ENCODE measurements around the gene FKBP5.
"Not testable (repeated sequence)": the region's sequence is repeated elsewhere in the genome, so short reads cannot be mapped to it uniquely, and the experiment has no call there.

FKBP5 gene

DNA sequence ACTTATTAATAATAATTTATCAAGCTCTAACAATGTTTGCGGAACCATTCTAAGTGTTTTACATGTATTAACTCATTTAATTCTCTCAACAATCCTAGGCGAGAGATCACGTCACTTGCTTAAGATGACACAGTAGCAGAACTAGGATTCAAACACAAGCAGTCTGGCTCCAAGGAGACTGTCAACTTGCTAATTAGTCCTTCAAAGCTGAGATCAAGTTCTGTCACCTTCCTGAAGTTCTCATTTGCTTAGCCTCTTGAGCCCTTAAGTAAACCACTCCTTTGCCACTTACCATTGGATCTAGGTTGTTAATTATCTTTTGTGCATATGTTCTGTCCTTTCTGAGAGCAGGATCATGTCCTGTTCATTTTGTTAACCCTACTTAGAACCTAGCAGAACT is 14.1 kb downstream of the FKBP5 start:
- H4K20me1 ChIP-seq (ENCODE audit: insufficient read depth, low read length): no peaks in the 10 kb centered on the region
- H3K9me3 ChIP-seq (ENCODE audit: insufficient read depth, low read length, severe bottlenecking): no peaks in the 10 kb centered on the region
- no peak overlapping the region for H3K9ac ChIP-seq (ENCODE audit: low read depth, low read length)
- DNase-seq: no peak
- H3K4me2 ChIP-seq (ENCODE audit: insufficient read depth, low read length): no peak overlapping the region
- no peak overlapping the region for H3K27ac ChIP-seq (ENCODE audit: low read length)
- no peaks in the 10 kb centered on the region for H3K4me1 ChIP-seq (ENCODE audit: insufficient read depth, low read length)
- TF ChIP-seq, protein P1, sequence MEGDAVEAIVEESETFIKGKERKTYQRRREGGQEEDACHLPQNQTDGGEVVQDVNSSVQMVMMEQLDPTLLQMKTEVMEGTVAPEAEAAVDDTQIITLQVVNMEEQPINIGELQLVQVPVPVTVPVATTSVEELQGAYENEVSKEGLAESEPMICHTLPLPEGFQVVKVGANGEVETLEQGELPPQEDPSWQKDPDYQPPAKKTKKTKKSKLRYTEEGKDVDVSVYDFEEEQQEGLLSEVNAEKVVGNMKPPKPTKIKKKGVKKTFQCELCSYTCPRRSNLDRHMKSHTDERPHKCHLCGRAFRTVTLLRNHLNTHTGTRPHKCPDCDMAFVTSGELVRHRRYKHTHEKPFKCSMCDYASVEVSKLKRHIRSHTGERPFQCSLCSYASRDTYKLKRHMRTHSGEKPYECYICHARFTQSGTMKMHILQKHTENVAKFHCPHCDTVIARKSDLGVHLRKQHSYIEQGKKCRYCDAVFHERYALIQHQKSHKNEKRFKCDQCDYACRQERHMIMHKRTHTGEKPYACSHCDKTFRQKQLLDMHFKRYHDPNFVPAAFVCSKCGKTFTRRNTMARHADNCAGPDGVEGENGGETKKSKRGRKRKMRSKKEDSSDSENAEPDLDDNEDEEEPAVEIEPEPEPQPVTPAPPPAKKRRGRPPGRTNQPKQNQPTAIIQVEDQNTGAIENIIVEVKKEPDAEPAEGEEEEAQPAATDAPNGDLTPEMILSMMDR (IDR thresholded peaks at IDR 0.05; ENCODE audit: borderline replicate concordance, extremely low read depth, low read length, poor library complexity, severe bottlenecking): no peak
- TF ChIP-seq EZH2 (IDR thresholded peaks at IDR 0.05; ENCODE audit: borderline replicate concordance, low read depth, low read length, severe bottlenecking): no peak
- H2AFZ ChIP-seq (ENCODE audit: low read depth, low read length): no peak overlapping the region
- H3K79me2 ChIP-seq (ENCODE audit: insufficient read depth, low read length): no peaks in the 10 kb centered on the region
- ATAC-seq (ENCODE audit: insufficient read depth, low read depth): no peak
- no peak overlapping the region for H3K4me3 ChIP-seq (ENCODE audit: low read depth in 1 of 2, low read length in 2 of 2)
- peaks cover 25% of the 10 kb centered on the region for H3K27me3 ChIP-seq (ENCODE audit: insufficient read depth, low read length, poor library complexity)
- H3K36me3 ChIP-seq (ENCODE audit: insufficient read depth, low read length): no peaks in the 10 kb centered on the region

DNA sequence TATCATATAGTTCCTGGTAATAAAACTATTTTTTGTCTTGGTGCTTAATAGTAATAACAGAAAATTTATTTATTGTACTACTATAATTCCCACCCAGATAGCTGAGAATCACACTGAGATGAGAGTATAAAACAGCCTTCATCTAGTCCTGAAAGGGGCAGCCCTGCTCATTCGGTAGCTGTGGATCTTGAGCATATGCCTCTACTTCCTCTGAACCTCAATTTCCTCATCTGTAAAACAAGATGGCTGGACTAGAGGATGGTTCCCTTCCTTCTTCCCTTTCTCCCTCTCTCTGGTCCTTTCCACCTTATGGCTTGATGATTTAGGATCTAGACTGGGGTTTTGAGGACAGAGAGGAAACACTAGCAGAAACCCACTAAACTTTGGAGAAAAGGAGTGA is 15.0 kb downstream of the FKBP5 start:
- no peak overlapping the region for H3K4me2 ChIP-seq (ENCODE audit: insufficient read depth, low read length)
- H3K27ac ChIP-seq (ENCODE audit: low read length): no peak overlapping the region

DNA sequence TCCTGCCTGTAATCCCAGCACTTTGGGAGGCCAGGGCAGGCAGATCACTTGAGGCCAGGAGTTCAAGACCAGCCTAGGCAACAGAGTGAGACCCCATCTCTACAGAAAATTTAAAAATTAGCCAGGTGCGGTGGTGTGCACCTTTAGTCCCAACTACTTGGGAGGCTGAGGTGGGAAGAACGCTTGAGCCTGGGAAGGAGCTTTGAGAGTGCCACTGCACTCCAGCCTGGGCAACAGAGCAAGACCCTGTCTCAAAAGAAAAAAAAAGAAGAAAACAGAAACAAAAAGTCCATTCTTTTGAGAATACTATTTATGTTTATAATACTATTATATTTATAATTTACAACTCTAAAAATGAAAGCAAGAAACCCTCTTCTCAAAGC is 15.4 kb downstream of the FKBP5 start:
- not testable (repeated sequence) for H4K20me1 ChIP-seq (ENCODE audit: insufficient read depth, low read length); ATAC-seq (ENCODE audit: insufficient read depth, low read depth); DNase-seq; H3K79me2 ChIP-seq (ENCODE audit: insufficient read depth, low read length); H3K9me3 ChIP-seq (ENCODE audit: insufficient read depth, low read length, severe bottlenecking); H3K4me3 ChIP-seq (ENCODE audit: low read depth in 1 of 2, low read length in 2 of 2); H3K36me3 ChIP-seq (ENCODE audit: insufficient read depth, low read length); H3K4me1 ChIP-seq (ENCODE audit: insufficient read depth, low read length); H3K4me2 ChIP-seq (ENCODE audit: insufficient read depth, low read length); H2AFZ ChIP-seq (ENCODE audit: low read depth, low read length); H3K27ac ChIP-seq (ENCODE audit: low read length); H3K9ac ChIP-seq (ENCODE audit: low read depth, low read length)
- H3K27me3 ChIP-seq (ENCODE audit: insufficient read depth, low read length, poor library complexity): peaks cover 23% of the 10 kb centered on the region

More for the DNA sequence above, 15.0 kb downstream of the FKBP5 start:
- H3K36me3 ChIP-seq (ENCODE audit: insufficient read depth, low read length): no peaks in the 10 kb centered on the region
- H4K20me1 ChIP-seq (ENCODE audit: insufficient read depth, low read length): no peaks in the 10 kb centered on the region
- no peaks in the 10 kb centered on the region for H3K9me3 ChIP-seq (ENCODE audit: insufficient read depth, low read length, severe bottlenecking)
- no peak for DNase-seq
- H3K27me3 ChIP-seq (ENCODE audit: insufficient read depth, low read length, poor library complexity): peaks cover 27% of the 10 kb centered on the region
- no peak overlapping the region for H2AFZ ChIP-seq (ENCODE audit: low read depth, low read length)
- H3K4me3 ChIP-seq (ENCODE audit: low read depth in 1 of 2, low read length in 2 of 2): no peak overlapping the region
- H3K4me1 ChIP-seq (ENCODE audit: insufficient read depth, low read length): no peaks in the 10 kb centered on the region
- ATAC-seq (ENCODE audit: insufficient read depth, low read depth): no peak
- no peak overlapping the region for H3K9ac ChIP-seq (ENCODE audit: low read depth, low read length)
- TF ChIP-seq, protein P1 (IDR thresholded peaks at IDR 0.05; ENCODE audit: borderline replicate concordance, extremely low read depth, low read length, poor library complexity, severe bottlenecking): no peak
- no peak for TF ChIP-seq EZH2 (IDR thresholded peaks at IDR 0.05; ENCODE audit: borderline replicate concordance, low read depth, low read length, severe bottlenecking)
- H3K79me2 ChIP-seq (ENCODE audit: insufficient read depth, low read length): no peaks in the 10 kb centered on the region

GRCh38 chr6:35670453-35670852 is 18.3 kb downstream of the FKBP5 start:
- not testable (repeated sequence) for H3K4me2 ChIP-seq (ENCODE audit: insufficient read depth, low read length); H2AFZ ChIP-seq (ENCODE audit: low read depth, low read length); ATAC-seq (ENCODE audit: insufficient read depth, low read depth); H3K79me2 ChIP-seq (ENCODE audit: insufficient read depth, low read length); DNase-seq; H3K9ac ChIP-seq (ENCODE audit: low read depth, low read length); H3K4me3 ChIP-seq (ENCODE audit: low read depth in 1 of 2, low read length in 2 of 2); H3K4me1 ChIP-seq (ENCODE audit: insufficient read depth, low read length); H4K20me1 ChIP-seq (ENCODE audit: insufficient read depth, low read length); H3K36me3 ChIP-seq (ENCODE audit: insufficient read depth, low read length); H3K9me3 ChIP-seq (ENCODE audit: insufficient read depth, low read length, severe bottlenecking); H3K27ac ChIP-seq (ENCODE audit: low read length)
- H3K27me3 ChIP-seq (ENCODE audit: insufficient read depth, low read length, poor library complexity): peaks cover 23% of the 10 kb centered on the region

All from DND-41 (cell line).